NCI-H748 (cell line): Measurements from ENCODE around the gene IGFALS.
A peak's percentile ranks its signal among the peaks of the same experiment; 100 is the strongest.

Experiments used
- DNase-seq: peaks from one replicate; lab custom pipeline; 2025; ENCODE audit not compliant: unreplicated experiment; lab: John Stamatoyannopoulos, UW

Gene IGFALS

DNA sequence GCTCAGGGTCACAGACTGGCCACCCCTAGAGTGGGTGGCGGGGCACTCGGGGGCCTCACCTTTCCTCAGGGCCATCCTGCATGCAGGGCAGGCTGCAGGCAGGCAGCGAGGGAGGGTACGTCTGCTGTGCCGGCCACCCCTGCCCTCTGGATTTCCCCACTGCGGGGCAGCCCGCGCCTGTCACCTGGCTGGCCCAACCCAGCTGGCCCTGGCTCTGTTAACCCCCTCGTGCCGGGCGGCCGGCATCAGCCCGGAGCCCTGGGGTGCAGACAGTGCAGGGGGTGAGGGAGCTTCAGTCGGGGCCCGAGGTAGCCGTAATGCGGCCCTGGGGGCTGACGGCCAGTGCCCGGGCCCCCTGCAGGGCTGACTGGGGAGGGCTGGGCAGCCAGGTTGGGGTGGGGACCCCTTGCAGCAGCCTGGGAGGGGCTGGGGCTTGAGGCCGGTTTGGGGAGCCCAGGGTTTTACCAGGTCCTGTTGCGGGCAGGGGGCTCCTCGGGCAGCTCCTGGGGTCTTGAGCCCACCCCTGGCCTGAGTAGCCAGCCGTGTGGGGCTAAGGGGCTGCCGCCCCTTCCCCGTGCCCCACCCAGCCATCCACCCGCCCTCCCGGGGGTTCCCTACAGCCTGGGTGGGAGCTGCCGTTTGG lies at the start of gene IGFALS:
TSS of gene IGFALS (minus strand) at position 128 of the 643 bp plus-strand sequence. CDS start at position 75, 53 bp downstream.
- DNase-seq, result no peak

- no peak for DNase-seq
These were observed 46.0 kb upstream of the IGFALS start for GRCh38 chr16:1839554-1839953.

DNA sequence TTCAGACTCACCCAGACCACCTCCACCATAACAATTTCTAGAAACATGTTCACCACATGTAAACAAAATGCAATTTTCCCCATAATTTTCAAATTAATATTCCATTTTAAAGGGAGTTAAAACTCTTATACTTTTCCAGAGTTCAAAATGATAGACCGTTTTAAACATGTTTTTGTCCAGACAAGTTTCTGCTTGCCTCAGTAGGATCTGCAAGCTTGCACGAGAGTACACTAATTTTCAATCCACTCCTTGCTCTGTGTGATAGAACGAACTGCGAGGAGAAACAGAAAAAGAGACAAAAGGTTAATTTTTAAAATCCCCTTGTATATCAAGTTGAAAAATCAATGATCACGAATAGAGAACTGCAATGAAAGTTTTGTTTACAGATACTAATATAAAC lies 40.6 kb upstream of the IGFALS start:
- DNase-seq, result no peak

GRCh38 chr16:1832838-1833454 lies 39.4 kb upstream of the IGFALS start:
- DNase-seq, result no peak

GRCh38 chr16:1831186-1832075 lies 37.9 kb upstream of the IGFALS start:
- DNase-seq, result no peak

DNA sequence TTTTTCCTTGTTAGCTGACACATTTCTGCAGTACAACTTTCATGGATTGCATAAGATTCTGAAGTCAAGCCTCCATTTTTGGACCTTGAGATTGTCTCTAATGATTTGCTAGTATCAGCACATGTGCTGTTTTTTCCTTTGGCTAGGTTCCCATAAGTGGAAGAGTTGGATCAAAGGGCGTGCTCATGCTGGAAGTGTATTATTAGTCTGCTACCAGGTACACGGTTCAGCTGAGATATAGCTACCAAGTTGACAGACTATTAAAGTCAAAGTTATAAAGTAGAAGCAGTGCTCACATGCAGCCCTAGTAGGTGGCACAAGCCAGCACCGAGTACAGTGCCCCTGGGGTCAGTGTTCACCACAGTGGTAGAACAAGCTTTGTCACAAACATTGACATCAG lies 36.7 kb upstream of the IGFALS start:
- no peak for DNase-seq

DNA sequence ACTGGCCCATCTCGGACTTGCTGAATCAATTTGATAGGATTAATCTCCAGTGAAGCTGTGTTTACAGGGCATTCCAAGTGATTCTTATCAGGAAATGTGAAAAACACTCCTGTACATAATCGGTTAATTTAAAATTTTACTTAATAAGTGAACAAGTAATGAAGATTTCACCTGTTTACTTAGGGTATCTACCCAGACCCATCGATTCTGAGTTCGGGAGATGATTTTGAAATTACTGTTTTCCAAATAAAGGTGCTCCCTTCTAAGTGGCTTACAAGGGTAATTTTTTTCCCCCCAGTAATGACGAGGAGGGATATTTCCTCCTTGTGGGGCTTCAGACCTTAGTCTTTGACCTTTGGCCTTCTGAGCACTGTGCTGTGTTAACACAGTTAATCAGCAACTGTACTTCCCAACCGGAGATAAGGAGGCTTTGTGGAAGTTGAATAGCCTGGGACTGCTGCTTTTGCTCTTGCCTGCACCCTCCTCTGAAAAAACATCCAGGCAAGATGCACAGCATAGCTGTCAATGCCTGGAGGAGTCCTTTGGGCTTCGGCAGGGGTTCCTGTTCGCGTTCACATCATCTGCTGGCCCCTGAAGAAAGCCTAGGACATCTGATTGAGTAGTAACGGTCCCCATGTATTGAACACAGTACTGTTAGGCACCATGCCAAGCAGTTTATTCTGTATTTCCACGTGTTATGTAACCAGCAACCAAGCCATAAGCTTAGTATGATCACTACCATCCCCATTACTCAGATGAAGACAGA lies 35.3 kb upstream of the IGFALS start:
- no peak for DNase-seq

DNA sequence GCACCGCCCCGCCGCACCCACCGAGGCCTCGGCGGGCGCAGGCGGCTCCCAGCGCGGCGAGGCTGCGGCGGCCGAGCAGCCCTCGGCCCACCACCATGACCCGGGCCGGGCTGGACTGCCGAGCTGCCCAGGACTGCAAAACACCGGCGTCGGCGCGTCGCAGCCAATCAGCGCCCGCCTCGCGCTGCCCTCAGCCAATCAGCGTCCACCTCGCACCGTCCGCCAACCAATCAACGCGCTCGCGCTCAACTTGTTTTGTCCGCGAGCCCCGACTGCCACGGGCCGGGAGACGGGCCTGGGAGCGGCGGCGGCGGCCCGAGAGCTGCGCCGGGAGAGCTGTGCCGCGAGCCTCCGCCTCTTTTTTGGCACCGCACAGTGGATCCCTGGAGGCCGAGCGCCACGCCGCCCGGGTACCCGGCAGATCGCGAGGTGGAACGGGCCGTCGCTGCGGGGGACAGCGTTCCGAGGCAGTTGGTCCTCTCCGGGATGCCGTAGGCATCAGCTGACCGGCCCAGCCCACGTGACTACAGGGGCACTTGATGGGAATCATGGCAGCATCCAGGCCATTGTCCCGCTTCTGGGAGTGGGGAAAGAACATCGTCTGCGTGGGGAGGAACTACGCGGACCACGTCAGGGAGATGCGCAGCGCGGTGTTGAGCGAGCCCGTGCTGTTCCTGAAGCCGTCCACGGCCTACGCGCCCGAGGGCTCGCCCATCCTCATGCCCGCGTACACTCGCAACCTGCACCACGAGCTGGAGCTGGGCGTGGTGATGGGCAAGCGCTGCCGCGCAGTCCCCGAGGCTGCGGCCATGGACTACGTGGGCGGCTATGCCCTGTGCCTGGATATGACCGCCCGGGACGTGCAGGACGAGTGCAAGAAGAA lies 33.4 kb upstream of the IGFALS start, which contains the start of the genes FAHD1 and HAGH:
TSS of gene FAHD1 (plus strand) at position 516 of the 883 bp plus-strand sequence. CDS start at position 549, 33 bp downstream.
TSS of gene HAGH (minus strand) at position 135 of the 883 bp plus-strand sequence. CDS start at position 97, 38 bp downstream.
- peak; percentile 90 for DNase-seq

DNA sequence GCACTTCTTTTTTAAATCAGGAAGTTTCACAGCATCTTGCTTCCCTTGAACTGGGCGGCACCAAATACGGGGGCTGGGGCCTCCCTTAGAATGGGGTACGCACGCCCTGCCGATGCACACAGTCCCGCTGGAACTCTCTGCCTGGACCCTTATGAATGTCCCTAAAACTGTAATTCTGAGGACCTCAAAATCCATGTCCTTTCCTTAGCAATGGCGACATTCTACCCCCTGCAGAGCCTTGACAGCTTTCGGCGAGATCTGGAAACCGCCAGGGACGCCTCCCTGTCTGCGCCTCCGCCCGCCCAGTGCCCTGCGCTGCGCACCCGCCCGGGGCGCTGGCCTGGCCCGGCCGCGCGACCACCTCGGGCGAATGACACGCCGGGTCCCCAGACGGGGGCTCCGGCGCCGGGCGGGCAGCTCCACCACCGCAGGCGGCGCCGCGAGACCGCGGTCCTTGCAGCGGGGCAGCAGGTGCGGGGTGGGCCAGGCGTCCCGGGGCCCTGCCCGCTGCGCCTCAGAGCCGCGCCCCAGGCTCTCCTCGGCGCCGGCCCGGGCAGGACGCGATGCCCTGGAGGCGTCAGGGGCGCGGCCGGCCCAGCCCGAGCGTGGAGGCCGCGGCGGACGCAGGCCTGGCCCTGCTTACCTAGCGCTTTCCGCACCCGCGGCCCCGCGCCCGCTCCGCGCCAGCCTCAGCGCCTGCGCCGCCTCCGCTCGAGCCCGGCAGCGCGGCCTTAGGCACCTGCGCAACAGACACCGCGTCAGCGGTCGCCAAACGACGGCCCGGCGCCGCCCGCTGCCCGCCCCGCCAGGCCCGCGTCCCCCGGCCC lies 32.6 kb upstream of the IGFALS start:
- peak; percentile 71 for DNase-seq

DNA sequence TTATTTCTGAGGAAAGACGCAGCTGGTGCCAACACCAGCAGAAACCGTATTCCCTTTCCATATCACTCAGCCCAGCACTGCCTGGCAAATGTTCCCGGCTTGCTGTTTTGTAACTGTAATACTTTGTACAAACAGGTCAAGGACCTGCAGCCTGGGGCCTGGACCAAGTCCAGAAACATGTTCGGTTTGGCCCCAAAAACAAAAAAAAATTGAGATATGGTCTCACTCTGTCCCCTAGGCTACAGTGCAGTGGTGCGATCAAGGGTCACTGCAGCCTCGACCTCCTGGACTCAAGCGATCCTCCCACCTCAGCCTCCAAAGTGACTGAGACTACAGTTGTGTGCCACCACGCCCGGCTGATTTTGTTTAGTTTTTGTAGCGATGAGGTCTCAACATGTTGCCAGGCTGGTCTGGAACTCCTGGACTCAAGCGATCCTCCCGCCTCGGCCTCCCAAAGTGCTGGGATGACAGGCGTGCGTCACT lies 31.9 kb upstream of the IGFALS start:
- DNase-seq, result no peak

- DNase-seq, result no peak
These were observed 30.3 kb upstream of the IGFALS start for GRCh38 chr16:1823821-1824220.

GRCh38 chr16:1822801-1823200 lies 29.3 kb upstream of the IGFALS start:
- no peak for DNase-seq

GRCh38 chr16:1821861-1822611 lies 28.5 kb upstream of the IGFALS start:
- DNase-seq, result no peak

DNA sequence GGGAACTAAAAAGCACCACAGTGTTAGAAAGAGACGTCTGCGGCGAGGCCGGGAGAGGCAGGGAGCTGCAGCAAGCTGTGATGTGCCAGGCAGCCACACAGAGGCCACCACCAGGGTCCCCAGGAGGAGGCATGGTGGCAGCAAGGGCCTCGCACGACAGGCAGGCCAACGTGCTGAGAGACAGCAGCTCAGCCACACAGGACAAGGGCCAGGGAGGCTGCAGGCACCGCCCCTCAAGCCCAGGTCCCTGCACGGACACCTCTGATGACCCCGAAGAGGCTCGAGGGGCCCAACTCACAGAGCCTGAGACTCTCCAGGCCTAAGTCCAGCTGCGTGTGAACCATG lies 27.4 kb upstream of the IGFALS start:
- DNase-seq, result no peak

DNA sequence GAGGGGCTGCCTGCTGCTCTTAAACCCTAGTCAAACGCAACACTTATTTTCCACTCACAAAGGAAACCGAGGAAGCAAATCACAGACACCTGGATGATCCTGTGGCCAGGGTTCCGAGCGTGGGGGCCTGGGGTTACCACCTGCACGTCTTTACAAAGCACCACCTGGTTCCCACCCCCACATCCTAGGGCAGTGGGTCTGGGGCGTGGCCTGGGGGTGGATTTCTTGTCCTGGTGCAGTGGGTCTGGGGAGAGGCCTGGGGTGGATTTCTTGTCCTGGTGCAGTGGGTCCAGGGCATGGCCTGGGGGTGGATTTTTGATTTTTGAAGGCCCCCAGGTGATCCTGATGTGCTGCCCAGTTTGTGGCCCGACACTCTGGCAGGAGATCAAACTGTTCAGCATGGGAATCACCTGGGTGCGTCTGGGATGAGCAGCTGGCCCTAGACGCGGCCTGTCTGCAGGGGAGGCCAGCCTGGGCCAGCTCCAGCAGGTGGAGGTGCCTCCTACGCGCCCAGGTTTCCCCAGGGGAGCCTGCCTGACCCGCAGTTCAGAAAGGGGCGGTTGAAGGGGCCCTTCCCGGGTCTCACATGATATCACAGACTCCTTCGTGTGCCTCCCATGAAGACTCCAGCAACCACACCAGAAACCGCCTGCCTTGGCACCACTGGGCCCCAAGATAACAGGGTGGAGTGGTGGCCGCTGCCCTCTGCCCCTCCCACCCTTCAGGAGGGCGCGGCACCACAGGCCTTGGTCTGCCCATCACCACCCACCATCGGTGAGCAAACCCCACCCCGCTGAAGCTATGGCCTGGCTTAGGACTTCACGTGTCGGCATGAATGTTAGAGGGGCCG lies 26.8 kb upstream of the IGFALS start:
- DNase-seq, result no peak

- no peak for DNase-seq
These were observed 26.1 kb upstream of the IGFALS start for GRCh38 chr16:1819611-1820010.

DNA sequence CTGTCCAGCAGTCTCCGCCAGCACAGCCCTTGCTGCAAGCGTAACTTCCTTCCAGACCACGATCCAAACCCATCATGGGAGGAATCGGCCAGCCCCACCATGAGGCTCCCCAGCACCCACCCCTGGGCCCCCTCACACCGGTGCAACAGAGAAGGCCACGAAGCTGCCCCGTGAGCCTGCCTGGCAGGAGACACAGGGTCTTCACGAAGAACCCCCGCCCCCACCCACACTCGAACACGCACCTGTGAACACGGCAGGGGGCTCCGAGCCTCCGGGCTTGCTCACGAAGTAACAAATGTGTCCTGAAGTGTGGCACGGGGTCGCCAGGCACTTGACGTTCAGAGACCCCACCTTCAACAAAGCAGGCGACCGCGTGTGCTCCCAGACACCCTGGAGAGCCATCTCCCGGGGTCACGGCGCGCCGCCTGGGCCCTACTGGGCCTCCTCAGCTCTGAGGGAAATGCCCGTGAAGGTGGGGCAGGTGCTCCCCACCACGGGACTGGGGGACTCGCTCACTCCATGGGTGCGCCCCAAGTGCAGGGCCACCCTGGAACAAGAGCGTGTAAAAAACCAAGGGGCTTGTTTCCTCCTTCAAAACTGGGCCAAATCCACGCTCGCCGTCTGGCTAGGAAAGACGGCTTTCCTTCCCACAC lies 25.5 kb upstream of the IGFALS start:
- DNase-seq, result no peak
